ENCODE measurements around the gene GOLGA2. TPM values are rescaled to one million over a fixed set of nuclear protein-coding genes. Genes with fewer than 3 reads are reported as not detected.

Gene GOLGA2
- total RNA-seq, 2 experiments from 2014 or later, result 44.3 to 48.3 TPM

DNA sequence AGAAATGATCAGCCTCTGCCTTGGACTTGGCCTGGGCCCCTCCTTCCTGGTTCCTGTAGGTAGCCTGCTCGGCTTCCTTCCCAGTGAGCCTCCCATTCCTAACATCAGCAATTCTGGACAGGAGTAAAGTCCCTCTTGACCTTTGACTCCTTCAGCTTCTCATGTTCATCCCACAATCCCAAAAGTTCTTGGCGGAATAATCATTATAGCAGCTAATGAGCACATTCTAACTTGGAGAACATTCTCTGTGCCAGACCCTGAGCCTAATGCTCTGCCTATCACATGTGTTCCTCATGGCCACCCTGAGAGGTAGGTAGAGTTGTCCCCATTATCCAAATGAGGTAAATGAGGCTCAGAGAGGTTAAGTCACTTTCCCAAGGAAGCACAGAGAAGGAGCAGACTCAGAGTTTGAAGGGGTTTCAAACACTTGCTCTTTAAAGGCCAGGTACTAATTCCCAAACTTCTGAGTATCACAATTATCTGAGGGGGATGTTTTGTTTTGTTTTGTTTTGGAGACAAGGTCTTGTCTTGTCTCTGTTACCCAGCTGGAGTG lies 21.5 kb upstream of the GOLGA2 start:
- no peaks in the 10 kb centered on the region for H3K27me3 Mint-ChIP-seq
- ChIA-PET CTCF (no interaction called here), POLR2A (no interaction called here)
- TF ChIP-seq, protein P1, sequence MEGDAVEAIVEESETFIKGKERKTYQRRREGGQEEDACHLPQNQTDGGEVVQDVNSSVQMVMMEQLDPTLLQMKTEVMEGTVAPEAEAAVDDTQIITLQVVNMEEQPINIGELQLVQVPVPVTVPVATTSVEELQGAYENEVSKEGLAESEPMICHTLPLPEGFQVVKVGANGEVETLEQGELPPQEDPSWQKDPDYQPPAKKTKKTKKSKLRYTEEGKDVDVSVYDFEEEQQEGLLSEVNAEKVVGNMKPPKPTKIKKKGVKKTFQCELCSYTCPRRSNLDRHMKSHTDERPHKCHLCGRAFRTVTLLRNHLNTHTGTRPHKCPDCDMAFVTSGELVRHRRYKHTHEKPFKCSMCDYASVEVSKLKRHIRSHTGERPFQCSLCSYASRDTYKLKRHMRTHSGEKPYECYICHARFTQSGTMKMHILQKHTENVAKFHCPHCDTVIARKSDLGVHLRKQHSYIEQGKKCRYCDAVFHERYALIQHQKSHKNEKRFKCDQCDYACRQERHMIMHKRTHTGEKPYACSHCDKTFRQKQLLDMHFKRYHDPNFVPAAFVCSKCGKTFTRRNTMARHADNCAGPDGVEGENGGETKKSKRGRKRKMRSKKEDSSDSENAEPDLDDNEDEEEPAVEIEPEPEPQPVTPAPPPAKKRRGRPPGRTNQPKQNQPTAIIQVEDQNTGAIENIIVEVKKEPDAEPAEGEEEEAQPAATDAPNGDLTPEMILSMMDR (IDR thresholded peaks at IDR 0.05), result no peak
- Histone ChIP-seq H3K9me3 (ENCODE audit: control insufficient read depth in 1 of 2, insufficient read depth in 1 of 2, low read length in 2 of 2) (no peaks in the 10 kb centered on the region), H3K27ac (ENCODE audit: low read depth in 1 of 2, low read length in 2 of 2) (no peak overlapping the region), H3K36me3 (ENCODE audit: insufficient read depth, low read length) (no peaks in the 10 kb centered on the region), H3K4me3 (ENCODE audit: low read length) (no peak overlapping the region), H3K27me3 (ENCODE audit: control insufficient read depth in 1 of 2, insufficient read depth in 2 of 2, low read length in 2 of 2) (no peaks in the 10 kb centered on the region), H3K4me1 (ENCODE audit: insufficient read depth, low read length) (no peaks in the 10 kb centered on the region)
- ATAC-seq (ENCODE audit: poor library complexity), result no peak
- intact Hi-C loops (cut with DNase I, micrococcal nuclease), result loop anchor here in 1 of 2 experiments (5.0 kb wide), 1 partner anchor 65 kb away; no protein-coding TSS in a partner anchor
- no peak overlapping the region for H3K27ac Mint-ChIP-seq
- peaks cover 4% of the 10 kb centered on the region for H3K36me3 Mint-ChIP-seq (ENCODE audit: low read depth)
- no peak for DNase-seq
- H3K9me3 Mint-ChIP-seq, result no peaks in the 10 kb centered on the region
- no peak overlapping the region for H3K4me3 Mint-ChIP-seq
- peaks cover 5% of the 10 kb centered on the region for H3K4me1 Mint-ChIP-seq (ENCODE audit: low read depth)

DNA sequence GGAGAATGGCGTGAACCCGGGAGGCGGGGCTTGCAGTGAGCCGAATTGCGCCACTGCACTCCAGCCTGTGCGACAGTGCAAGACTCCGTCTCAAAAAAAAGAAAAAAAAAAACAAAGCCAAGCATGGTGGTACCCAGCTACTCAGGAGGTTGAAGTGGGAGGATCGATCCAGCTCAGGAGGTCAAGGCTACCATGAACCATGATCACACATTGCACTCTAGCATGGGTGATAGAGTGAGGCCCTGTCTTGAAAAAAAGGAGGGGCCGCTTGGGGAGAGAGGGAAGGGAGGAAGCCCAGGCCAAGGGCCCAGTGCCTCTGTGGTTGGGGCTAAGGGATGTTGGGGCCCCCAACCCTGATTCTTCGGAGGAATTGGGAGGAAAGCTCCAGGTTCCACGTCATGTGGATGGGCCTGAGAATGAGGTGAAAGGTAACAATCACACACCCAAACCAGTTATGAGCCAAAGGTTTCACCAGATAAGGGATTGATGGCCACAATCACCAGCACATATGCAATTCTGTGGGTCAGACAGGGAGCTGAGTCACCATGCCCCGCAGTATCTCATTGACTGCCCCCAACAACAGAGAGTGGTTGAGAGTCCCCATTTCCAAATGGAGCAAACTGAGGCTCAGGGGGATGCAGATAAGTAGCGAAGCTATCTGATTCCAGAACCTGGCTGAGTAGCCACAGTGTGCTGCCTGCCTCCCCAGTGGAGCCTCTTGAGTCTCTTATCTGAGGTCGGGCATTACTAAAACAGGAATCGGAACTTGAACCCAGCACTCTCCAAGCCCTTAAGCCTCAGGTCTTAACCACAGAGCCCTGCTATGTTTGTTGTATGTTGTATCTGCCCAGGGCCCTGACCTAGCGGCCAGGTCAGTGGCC lies 20.8 kb upstream of the GOLGA2 start:
- H3K27me3 ChIP-seq (ENCODE audit: control insufficient read depth in 1 of 2, insufficient read depth in 2 of 2, low read length in 2 of 2), result no peaks in the 10 kb centered on the region
- H3K36me3 Mint-ChIP-seq (ENCODE audit: low read depth), result peaks cover 4% of the 10 kb centered on the region
- no peak overlapping the region for H3K27ac Mint-ChIP-seq
- no peaks in the 10 kb centered on the region for H3K9me3 ChIP-seq (ENCODE audit: control insufficient read depth in 1 of 2, insufficient read depth in 1 of 2, low read length in 2 of 2)
- H3K27ac ChIP-seq (ENCODE audit: low read depth in 1 of 2, low read length in 2 of 2), result no peak overlapping the region
- H3K4me3 Mint-ChIP-seq, result no peak overlapping the region
- CTCF ChIA-PET, result interaction anchor here (1.5 kb wide), 1 partner anchor 66 kb away, joined by 8 read pairs; no protein-coding TSS in a partner anchor
- intact Hi-C loops (cut with DNase I, micrococcal nuclease), result loop anchor here in 1 of 2 experiments (5.0 kb wide), 1 partner anchor 66 kb away; no protein-coding TSS in a partner anchor
- peaks cover 5% of the 10 kb centered on the region for H3K4me1 Mint-ChIP-seq (ENCODE audit: low read depth)
- no peaks in the 10 kb centered on the region for H3K4me1 ChIP-seq (ENCODE audit: insufficient read depth, low read length)
- H3K4me3 ChIP-seq (ENCODE audit: low read length), result no peak overlapping the region
- no peaks in the 10 kb centered on the region for H3K27me3 Mint-ChIP-seq
- no peaks in the 10 kb centered on the region for H3K36me3 ChIP-seq (ENCODE audit: insufficient read depth, low read length)
- no peak for ATAC-seq (ENCODE audit: poor library complexity)
- POLR2A ChIA-PET, result no interaction called here
- H3K9me3 Mint-ChIP-seq, result no peaks in the 10 kb centered on the region
- no peak for DNase-seq
- TF ChIP-seq, protein P1 (IDR thresholded peaks at IDR 0.05), result no peak

DNA sequence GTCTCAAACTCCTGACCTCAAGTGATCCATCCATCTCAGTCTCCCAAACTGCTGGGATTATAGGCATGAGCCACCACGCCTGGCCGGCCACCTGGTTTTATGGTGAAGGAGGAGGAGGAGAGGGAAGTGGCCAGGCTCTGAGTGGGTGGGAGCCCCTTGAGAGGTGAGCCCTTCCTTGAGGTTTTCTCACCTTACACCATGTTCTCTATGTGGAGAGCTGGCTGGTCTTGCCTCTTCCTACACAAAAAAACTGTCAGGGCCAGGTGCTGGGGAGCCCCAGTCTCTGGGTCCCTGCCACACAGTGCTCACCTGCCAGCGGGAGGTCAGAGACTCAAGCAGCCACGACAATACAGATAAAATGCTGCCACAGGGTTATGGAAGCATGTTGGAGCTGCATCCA lies 18.3 kb upstream of the GOLGA2 start:
- Histone ChIP-seq H3K27me3 (ENCODE audit: control insufficient read depth in 1 of 2, insufficient read depth in 2 of 2, low read length in 2 of 2) (no peaks in the 10 kb centered on the region), H3K4me3 (ENCODE audit: low read length) (no peak overlapping the region), H3K4me1 (ENCODE audit: insufficient read depth, low read length) (no peaks in the 10 kb centered on the region), H3K27ac (ENCODE audit: low read depth in 1 of 2, low read length in 2 of 2) (no peak overlapping the region), H3K36me3 (ENCODE audit: insufficient read depth, low read length) (no peaks in the 10 kb centered on the region), H3K9me3 (ENCODE audit: control insufficient read depth in 1 of 2, insufficient read depth in 1 of 2, low read length in 2 of 2) (no peaks in the 10 kb centered on the region)
- Mint-ChIP-seq H3K27ac (no peak overlapping the region), H3K4me1 (ENCODE audit: low read depth) (peaks cover 5% of the 10 kb centered on the region), H3K9me3 (no peaks in the 10 kb centered on the region), H3K4me3 (no peak overlapping the region), H3K27me3 (no peaks in the 10 kb centered on the region), H3K36me3 (ENCODE audit: low read depth) (peaks cover 6% of the 10 kb centered on the region)
- ATAC-seq (ENCODE audit: poor library complexity) (no peak), DNase-seq (no peak)
- POLR2A ChIA-PET, result interaction anchor here (1.1 kb wide), 1 partner anchor 18 kb away, joined by 3 read pairs; the partner anchor contains the start of genes GOLGA2 and SWI5
- TF ChIP-seq, protein P1 (IDR thresholded peaks at IDR 0.05), result no peak
- intact Hi-C loops (cut with DNase I, micrococcal nuclease), result loop anchor here in 1 of 2 experiments (2.0 kb wide), 2 partner anchors 47 to 119 kb away; partner anchors contain the start of gene SLC27A4
- CTCF ChIA-PET, result interaction anchor here (1.5 kb wide), 1 partner anchor 11 kb away, joined by 4 read pairs; no protein-coding TSS in a partner anchor

Measured in CD4-positive, alpha-beta T cell (primary cell).